B cell (primary cell): ENCODE measurements around the gene SPRY4.

Experiments
- CTCF ChIP-seq: fragments of 200-600 bp; IDR thresholded peaks from one replicate; pipeline ENCODE4 v1.8.0; 2022; ENCODE audit warnings: antibody characterized with exemption, mild to moderate bottlenecking
- EZH2 ChIP-seq: IDR thresholded peaks from 2 replicates; pipeline ENCODE4 v1.6.1; 2012; ENCODE audit warnings: borderline replicate concordance, low read depth, mild to moderate bottlenecking, moderate library complexity, low read length; ENCODE audit not compliant: insufficient read depth, poor library complexity, severe bottlenecking

- no peak for TF ChIP-seq CTCF
- TF ChIP-seq EZH2: no peak
These were observed 43.8 kb downstream of the SPRY4 start for GRCh38 chr5:142281008-142281367.
